Activated CD8-positive, alpha-beta memory T cell treated with anti-CD3 and anti-CD28 coated beads for 1 hour (primary cell): ENCODE measurements around the gene FGD6.
"Not testable (repeated sequence)": the region's sequence is repeated elsewhere in the genome, so short reads cannot be mapped to it uniquely, and the experiment has no call there.

ENCODE experiments used
- DNase-seq, 2 donors: peaks; one replicate each; pipeline ENCODE4 v3.0.0-alpha.2; 2020; ENCODE audit warnings: low read depth in 1 of 2; ENCODE audit errors: extremely low read depth in 1 of 2

The FGD6 gene

GRCh38 chr12:95096852-95097251 is 120.4 kb downstream of the FGD6 start:
- DNase-seq: no peak

GRCh38 chr12:95096378-95096777 is 120.9 kb downstream of the FGD6 start:
- no peak for DNase-seq

GRCh38 chr12:95095866-95096265 is 121.4 kb downstream of the FGD6 start:
- DNase-seq: not testable (repeated sequence)

GRCh38 chr12:95089462-95089861 is 127.8 kb downstream of the FGD6 start:
- no peak for DNase-seq

GRCh38 chr12:95088379-95088778 is 128.9 kb downstream of the FGD6 start:
- DNase-seq: no peak

GRCh38 chr12:95085612-95086011 is 131.7 kb downstream of the FGD6 start:
- DNase-seq: no peak

GRCh38 chr12:95083938-95084337 is 133.3 kb downstream of the FGD6 start:
- no peak for DNase-seq

GRCh38 chr12:95083471-95083870 is 133.8 kb downstream of the FGD6 start:
- DNase-seq: no peak

GRCh38 chr12:95077341-95077740 is 139.9 kb downstream of the FGD6 start:
- DNase-seq: no peak

- no peak for DNase-seq
Measured at GRCh38 chr12:95074766-95075165, 142.5 kb downstream of the FGD6 start.

GRCh38 chr12:95073698-95074520 is 143.4 kb downstream of the FGD6 start:
- no peak for DNase-seq

- peak; percentile 80 to 82 for DNase-seq
Measured at GRCh38 chr12:95072900-95073697, 144.2 kb downstream of the FGD6 start, which contains the start of gene NR2C1. TSS of gene NR2C1 (minus strand) at chr12:95073618. CDS start at chr12:95067384, 6,234 bp downstream.

GRCh38 chr12:95070378-95070777 is 146.9 kb downstream of the FGD6 start:
- DNase-seq: no peak

- DNase-seq: no peak
Measured at GRCh38 chr12:95066091-95066855, 151.0 kb downstream of the FGD6 start.

GRCh38 chr12:95060951-95061350 is 156.3 kb downstream of the FGD6 start:
- DNase-seq: no peak

GRCh38 chr12:95059984-95060383 is 157.3 kb downstream of the FGD6 start:
- no peak for DNase-seq

- DNase-seq: no peak
Measured at GRCh38 chr12:95057424-95057823, 159.8 kb downstream of the FGD6 start.

GRCh38 chr12:95055057-95055456 is 162.2 kb downstream of the FGD6 start:
- DNase-seq: no peak

GRCh38 chr12:95054206-95054605 is 163.1 kb downstream of the FGD6 start:
- no peak for DNase-seq

- DNase-seq: no peak
Measured at GRCh38 chr12:95051241-95051640, 166.0 kb downstream of the FGD6 start.

GRCh38 chr12:95037906-95038305 is 179.4 kb downstream of the FGD6 start:
- no peak for DNase-seq
